AG04450 (cell line): ENCODE data around the gene TOM1. TPM values are rescaled to one million over a fixed set of nuclear protein-coding genes. Genes with fewer than 3 reads are reported as not detected.

Experiments used
- CTCF ChIA-PET: fragments of 300-600, 350-600 bp; formaldehyde crosslinking; extraction: SDS; loops from one replicate; lab custom pipeline; 2022; ENCODE audit warnings: antibody characterized with exemption, inconsistent platforms; lab: Charles Lee
- POLR2A ChIA-PET: fragments of 350-600 bp; formaldehyde crosslinking; extraction: SDS; loops from one replicate; lab custom pipeline; 2021; ENCODE audit warnings: antibody characterized with exemption, inconsistent platforms; lab: Yijun Ruan, JAX
- DNase-seq: peaks from one replicate; pipeline ENCODE4 v3.0.0-alpha.2; 2011; ENCODE audit warnings: low read depth, low spot score
- H3K27ac ChIP-seq: one replicate; pipeline ENCODE4 v1.5.1; 2012; ENCODE audit warnings: low read depth, low read length, control low read depth
- H3K27me3 ChIP-seq: one replicate; pipeline ENCODE4 v1.6.0; 2012; ENCODE audit warnings: low read length; ENCODE audit not compliant: control insufficient read depth, insufficient read depth
- H3K4me3 ChIP-seq: 2 replicates; pipeline ENCODE4 v1.5.1; 2011; ENCODE audit warnings: mild to moderate bottlenecking, low read depth, low read length, control low read depth
- H3K9me3 ChIP-seq: 2 replicates; pipeline ENCODE4 v1.5.1; 2012; ENCODE audit warnings: low read length; ENCODE audit not compliant: control insufficient read depth, insufficient read depth
- CTCF ChIP-seq: IDR thresholded peaks from 2 replicates; pipeline ENCODE4 v1.5.1; 2011; ENCODE audit warnings: low read depth, low read length, control low read depth, inconsistent platforms
- polyA plus RNA-seq: library from polyadenylated mRNA; depleted of rRNA; stranded (reverse); fragments of >200 nt; gene quantifications from 2 replicates; pipeline ENCODE4 v1.2.3, GENCODE V29; 2011

Gene TOM1
- polyA plus RNA-seq, 1 experiment = 40.0 TPM

- POLR2A ChIA-PET = no interaction called here
- H3K4me3 ChIP-seq = no peak overlapping the region
- CTCF ChIA-PET = no interaction called here
- H3K9me3 ChIP-seq = peaks cover 5% of the 10 kb centered on the region; the same call in 1 of the 2 replicates
- H3K27me3 ChIP-seq = no peaks in the 10 kb centered on the region
- no peak overlapping the region for H3K27ac ChIP-seq
- no peak for DNase-seq
- TF ChIP-seq CTCF = no peak
These were observed 44.2 kb downstream of the TOM1 start for GRCh38 chr22:35343664-35344550.

- ChIA-PET CTCF (no interaction called here), POLR2A (no interaction called here)
- no peak for TF ChIP-seq CTCF
- H3K9me3 ChIP-seq = peaks cover 5% of the 10 kb centered on the region; the same call in 1 of the 2 replicates
- no peak overlapping the region for H3K4me3 ChIP-seq
- no peak for DNase-seq
- H3K27me3 ChIP-seq = no peaks in the 10 kb centered on the region
- H3K27ac ChIP-seq = no peak overlapping the region
These were observed 45.4 kb downstream of the TOM1 start for GRCh38 chr22:35344956-35345690.

GRCh38 chr22:35345808-35346505 is 46.3 kb downstream of the TOM1 start:
- H3K4me3 ChIP-seq = no peak overlapping the region
- no peaks in the 10 kb centered on the region for H3K27me3 ChIP-seq
- peaks cover 5% of the 10 kb centered on the region; the same call in 1 of the 2 replicates for H3K9me3 ChIP-seq
- H3K27ac ChIP-seq = no peak overlapping the region
- CTCF ChIA-PET = interaction anchor here (0.6 to 0.7 kb wide), 2 partner anchors 11 to 236 kb away, joined by 3 read pairs; no protein-coding TSS in a partner anchor
- no peak for DNase-seq
- POLR2A ChIA-PET = no interaction called here
- no peak for TF ChIP-seq CTCF

- DNase-seq = no peak
- Histone ChIP-seq H3K27me3 (no peaks in the 10 kb centered on the region), H3K4me3 (no peak overlapping the region), H3K27ac (no peak overlapping the region), H3K9me3 (peaks cover 5% of the 10 kb centered on the region; the same call in 1 of the 2 replicates)
- ChIA-PET POLR2A (interaction anchor here (0.8 kb wide), 1 partner anchor 17 kb away, joined by 3 read pairs; no protein-coding TSS in a partner anchor), CTCF (interaction anchor here (0.6 kb wide), 1 partner anchor 11 kb away, joined by 3 read pairs; no protein-coding TSS in a partner anchor)
- no peak for TF ChIP-seq CTCF
These were observed 47.0 kb downstream of the TOM1 start for GRCh38 chr22:35346596-35347220.
